Effector memory CD4-positive, alpha-beta T cell (primary cell): ENCODE results near the gene ATP13A3.

ENCODE experiments used
- DNase-seq, 3 donors: peaks; one replicate each; pipeline ENCODE4 v3.0.0-alpha.2; 2020
- H3K27ac ChIP-seq: 2 replicates; pipeline ENCODE4 v1.7.0; 2013; ENCODE audit warnings: mild to moderate bottlenecking, low read length, moderate library complexity; ENCODE audit not compliant: insufficient read depth, poor library complexity, severe bottlenecking
- H3K27me3 ChIP-seq: replicated peaks from 2 replicates; pipeline ENCODE4 v1.7.0; 2013; ENCODE audit warnings: mild to moderate bottlenecking, low read length; ENCODE audit not compliant: insufficient read depth, control insufficient read depth, poor library complexity, severe bottlenecking
- H3K36me3 ChIP-seq: 2 replicates; pipeline ENCODE4 v1.7.0; 2013; ENCODE audit warnings: mild to moderate bottlenecking, low read length, moderate library complexity; ENCODE audit not compliant: control insufficient read depth, insufficient read depth
- H3K4me1 ChIP-seq: 2 replicates; pipeline ENCODE4 v1.7.0; 2013; ENCODE audit warnings: low read length, mild to moderate bottlenecking; ENCODE audit not compliant: control insufficient read depth, insufficient read depth, poor library complexity, severe bottlenecking
- H3K4me3 ChIP-seq: 2 replicates; pipeline ENCODE4 v1.7.0; 2013; ENCODE audit warnings: low read length, low read depth, mild to moderate bottlenecking; ENCODE audit not compliant: insufficient read depth, poor library complexity, severe bottlenecking
- H3K9me3 ChIP-seq: 2 replicates; pipeline ENCODE4 v1.7.0; 2013; ENCODE audit warnings: mild to moderate bottlenecking, low read length, moderate library complexity; ENCODE audit not compliant: control insufficient read depth

Gene ATP13A3

GRCh38 chr3:194377708-194378107 is 109.1 kb downstream of the ATP13A3 start:
- no peak overlapping the region for H3K4me3 ChIP-seq
- H3K9me3 ChIP-seq, result no peaks in the 10 kb centered on the region
- H3K36me3 ChIP-seq, result no peaks in the 10 kb centered on the region
- no peak for DNase-seq
- peaks cover 10% of the 10 kb centered on the region for H3K27me3 ChIP-seq
- no peak overlapping the region for H3K27ac ChIP-seq
- no peaks in the 10 kb centered on the region for H3K4me1 ChIP-seq

GRCh38 chr3:194376241-194376560 is 110.6 kb downstream of the ATP13A3 start:
- Histone ChIP-seq H3K36me3 (no peaks in the 10 kb centered on the region), H3K4me3 (no peak overlapping the region), H3K9me3 (no peaks in the 10 kb centered on the region), H3K27me3 (peaks cover 10% of the 10 kb centered on the region), H3K4me1 (no peaks in the 10 kb centered on the region), H3K27ac (no peak overlapping the region)
- DNase-seq, result no peak

- Histone ChIP-seq H3K36me3 (no peaks in the 10 kb centered on the region), H3K4me3 (no peak overlapping the region), H3K27ac (no peak overlapping the region), H3K4me1 (no peaks in the 10 kb centered on the region), H3K9me3 (no peaks in the 10 kb centered on the region), H3K27me3 (peaks cover 10% of the 10 kb centered on the region)
- no peak for DNase-seq
Observed at GRCh38 chr3:194375473-194376240, 111.1 kb downstream of the ATP13A3 start.

- no peak for DNase-seq
- H3K27ac ChIP-seq, result no peak overlapping the region
- H3K4me3 ChIP-seq, result no peak overlapping the region
- no peaks in the 10 kb centered on the region for H3K4me1 ChIP-seq
- H3K27me3 ChIP-seq, result peaks cover 7% of the 10 kb centered on the region
- no peaks in the 10 kb centered on the region for H3K9me3 ChIP-seq
- no peaks in the 10 kb centered on the region for H3K36me3 ChIP-seq
Observed at GRCh38 chr3:194374935-194375334, 111.9 kb downstream of the ATP13A3 start.

- H3K27ac ChIP-seq, result no peak overlapping the region
- no peak overlapping the region for H3K4me3 ChIP-seq
- no peaks in the 10 kb centered on the region for H3K9me3 ChIP-seq
- peaks cover 7% of the 10 kb centered on the region for H3K27me3 ChIP-seq
- no peaks in the 10 kb centered on the region for H3K4me1 ChIP-seq
- DNase-seq, result no peak
- H3K36me3 ChIP-seq, result no peaks in the 10 kb centered on the region
Observed at GRCh38 chr3:194373899-194374298, 112.9 kb downstream of the ATP13A3 start.

- H3K27me3 ChIP-seq, result peaks cover 9% of the 10 kb centered on the region
- H3K9me3 ChIP-seq, result no peaks in the 10 kb centered on the region
- no peak for DNase-seq
- H3K27ac ChIP-seq, result no peak overlapping the region
- H3K36me3 ChIP-seq, result no peaks in the 10 kb centered on the region
- no peak overlapping the region for H3K4me3 ChIP-seq
- no peaks in the 10 kb centered on the region for H3K4me1 ChIP-seq
Observed at GRCh38 chr3:194373028-194373427, 113.8 kb downstream of the ATP13A3 start.

- H3K4me1 ChIP-seq, result no peaks in the 10 kb centered on the region
- H3K9me3 ChIP-seq, result no peaks in the 10 kb centered on the region
- H3K27me3 ChIP-seq, result peaks cover 9% of the 10 kb centered on the region
- no peak for DNase-seq
- no peak overlapping the region for H3K27ac ChIP-seq
- H3K36me3 ChIP-seq, result no peaks in the 10 kb centered on the region
- H3K4me3 ChIP-seq, result no peak overlapping the region
Observed at GRCh38 chr3:194370753-194371152, 116.0 kb downstream of the ATP13A3 start.

- H3K27ac ChIP-seq, result no peak within 1 kb of the TSS
- H3K36me3 ChIP-seq, result no peaks in the 10 kb centered on the region
- no peaks in the 10 kb centered on the region for H3K9me3 ChIP-seq
- DNase-seq, result no peak
- H3K4me1 ChIP-seq, result no peaks in the 10 kb centered on the region
- H3K27me3 ChIP-seq, result peaks cover 9% of the 10 kb centered on the region
- H3K4me3 ChIP-seq, result no peak within 1 kb of the TSS
Observed at GRCh38 chr3:194369522-194370279, 117.1 kb downstream of the ATP13A3 start, which contains the start of gene LRRC15. TSS of gene LRRC15 (minus strand) at chr3:194369743. CDS start at chr3:194361043, 8,700 bp downstream.

GRCh38 chr3:194368918-194369317 is 117.9 kb downstream of the ATP13A3 start:
- H3K27me3 ChIP-seq, result peaks cover 9% of the 10 kb centered on the region

More at GRCh38 chr3:194368918-194369317, 117.9 kb downstream of the ATP13A3 start:
- Histone ChIP-seq H3K9me3 (no peaks in the 10 kb centered on the region), H3K4me3 (no peak overlapping the region), H3K36me3 (no peaks in the 10 kb centered on the region), H3K4me1 (no peaks in the 10 kb centered on the region), H3K27ac (no peak overlapping the region)
- no peak for DNase-seq
